GM04504 (cell line): Measurements from ENCODE around the gene CFAP92.

Experiments
- DNase-seq: peaks from one replicate; pipeline ENCODE4 v3.0.0-alpha.2; 2012; ENCODE audit warnings: low read depth

Gene CFAP92

DNA sequence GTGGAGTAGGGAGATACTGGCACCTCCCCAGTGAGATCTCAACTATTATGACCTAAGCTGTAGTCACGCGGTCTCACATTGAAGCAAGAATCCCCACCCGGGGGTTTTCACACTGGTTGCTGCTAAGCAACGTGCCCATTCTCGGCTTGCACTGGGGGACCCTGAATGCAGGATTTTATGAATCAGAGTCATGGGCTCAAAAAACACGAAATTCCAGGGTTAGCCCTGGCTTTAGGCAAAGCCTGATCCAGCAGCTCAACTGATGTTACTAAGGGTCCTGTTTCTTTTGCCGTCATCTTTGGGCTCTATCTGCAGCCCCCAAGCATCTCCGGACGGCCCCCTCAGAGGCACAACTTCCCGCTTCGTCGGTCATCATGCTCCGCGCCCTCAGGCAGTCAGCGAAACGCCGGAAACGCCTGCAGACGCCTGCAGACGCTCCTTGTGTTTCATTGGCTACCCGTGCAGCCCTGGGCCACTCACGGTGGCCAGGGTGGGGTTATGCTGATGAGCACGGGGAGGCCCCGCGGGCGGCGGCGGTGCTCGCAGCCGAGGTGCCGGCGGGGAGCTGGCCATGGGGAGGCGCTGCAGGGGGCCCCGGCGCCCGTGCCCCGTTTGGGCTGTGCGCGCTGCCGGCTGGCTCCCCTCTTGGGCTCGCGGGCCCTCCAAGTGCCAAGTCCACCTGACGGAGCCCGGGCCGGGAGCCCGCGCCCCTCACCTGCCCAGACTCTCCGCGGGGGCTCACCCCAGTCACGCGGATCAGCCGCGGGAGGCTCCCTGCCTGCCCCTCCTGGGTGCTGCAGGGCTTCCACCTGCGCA is 33.1 kb upstream of the CFAP92 start:
- peak; percentile 31 for DNase-seq

DNA sequence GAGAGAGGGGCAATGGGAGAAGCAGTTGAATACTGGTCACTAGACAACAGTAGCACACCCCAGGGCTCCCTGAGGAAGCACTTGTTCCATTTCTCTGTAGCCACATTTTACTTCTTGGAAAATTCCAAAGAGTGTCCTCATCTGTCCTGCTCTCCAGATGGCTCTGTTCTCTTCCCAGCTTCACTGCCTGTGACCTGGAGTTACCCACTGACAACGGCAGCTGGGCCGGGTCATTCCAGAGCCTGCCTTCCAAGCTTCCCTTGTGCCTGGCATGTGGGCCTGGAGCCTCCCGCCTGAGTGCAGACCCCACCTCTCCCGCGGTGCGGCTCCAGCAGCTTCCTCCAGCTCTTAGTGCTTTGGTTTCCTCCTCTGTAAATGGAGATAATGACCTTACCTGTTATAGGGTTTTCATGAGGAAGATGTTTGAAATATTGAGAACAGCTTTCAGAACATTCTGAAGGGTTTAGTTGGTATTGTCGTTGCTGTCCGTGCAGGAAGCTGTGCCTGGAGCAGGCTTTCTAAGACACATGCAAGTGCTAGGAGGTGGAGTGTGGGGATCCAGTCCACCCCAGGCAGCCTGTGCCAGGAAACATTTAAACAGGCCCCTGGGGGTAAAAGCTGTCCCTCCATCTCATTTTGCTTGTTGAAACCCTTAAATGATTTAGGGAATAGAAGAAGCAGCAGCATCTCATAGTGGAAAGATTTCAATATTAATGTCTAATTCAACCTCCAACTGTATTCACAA is 32.0 kb upstream of the CFAP92 start:
- DNase-seq, result no peak

DNA sequence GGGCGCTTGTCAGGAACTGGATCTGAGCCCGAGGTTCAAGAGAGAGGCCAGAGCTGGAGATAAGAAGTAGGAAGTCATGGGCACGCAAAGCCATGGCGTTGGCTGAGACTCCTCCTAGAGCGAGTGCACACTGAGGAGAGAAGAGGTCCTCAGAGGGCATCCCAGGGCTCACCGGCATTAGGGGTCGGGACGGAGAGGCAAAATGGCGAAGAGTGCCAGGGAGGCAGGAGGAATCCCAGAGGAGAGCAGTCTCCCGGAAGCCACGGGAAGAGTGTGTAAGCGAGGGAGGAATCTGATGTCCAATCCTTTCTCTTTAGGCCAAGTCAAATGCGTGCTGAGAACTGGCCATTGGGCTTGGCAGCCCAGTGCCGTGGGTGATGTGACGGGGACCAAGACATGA is 31.2 kb upstream of the CFAP92 start:
- no peak for DNase-seq

DNA sequence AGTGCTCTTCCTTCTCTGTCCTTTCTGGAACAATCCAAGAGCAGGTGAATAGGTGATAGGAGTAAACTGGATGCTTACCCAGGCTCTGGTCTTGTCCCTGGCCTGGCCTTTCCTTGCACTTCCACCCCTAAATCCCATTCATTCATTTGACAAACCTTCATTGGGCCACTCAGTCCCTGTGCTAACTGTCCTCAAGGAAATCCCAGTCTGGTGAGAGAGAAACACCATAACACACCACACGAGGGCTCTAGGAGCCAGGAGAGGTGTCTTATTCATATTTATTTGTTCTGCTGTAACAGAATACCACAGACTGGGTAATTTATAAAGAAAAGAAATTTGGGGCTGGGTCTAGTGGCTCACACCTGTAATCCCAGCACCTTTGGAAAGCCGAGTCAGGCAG is 30.0 kb upstream of the CFAP92 start:
- no peak for DNase-seq

DNA sequence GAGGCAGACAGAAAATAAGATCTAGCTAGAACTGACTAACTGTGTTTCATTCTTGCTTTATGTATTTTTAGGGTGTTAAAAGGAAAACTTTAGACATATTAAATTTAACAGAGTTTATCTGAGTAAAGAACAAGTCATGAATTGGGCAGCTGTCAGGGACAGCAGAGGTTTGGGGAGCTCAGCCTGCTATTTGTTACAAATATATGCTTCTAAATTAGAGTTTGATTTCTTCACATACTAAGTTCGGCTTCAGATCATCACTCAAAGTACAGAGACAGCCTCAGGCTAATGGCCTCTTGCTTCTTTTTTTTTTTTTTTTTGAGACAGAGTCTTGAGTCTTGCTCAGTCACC is 29.1 kb upstream of the CFAP92 start:
- no peak for DNase-seq

DNA sequence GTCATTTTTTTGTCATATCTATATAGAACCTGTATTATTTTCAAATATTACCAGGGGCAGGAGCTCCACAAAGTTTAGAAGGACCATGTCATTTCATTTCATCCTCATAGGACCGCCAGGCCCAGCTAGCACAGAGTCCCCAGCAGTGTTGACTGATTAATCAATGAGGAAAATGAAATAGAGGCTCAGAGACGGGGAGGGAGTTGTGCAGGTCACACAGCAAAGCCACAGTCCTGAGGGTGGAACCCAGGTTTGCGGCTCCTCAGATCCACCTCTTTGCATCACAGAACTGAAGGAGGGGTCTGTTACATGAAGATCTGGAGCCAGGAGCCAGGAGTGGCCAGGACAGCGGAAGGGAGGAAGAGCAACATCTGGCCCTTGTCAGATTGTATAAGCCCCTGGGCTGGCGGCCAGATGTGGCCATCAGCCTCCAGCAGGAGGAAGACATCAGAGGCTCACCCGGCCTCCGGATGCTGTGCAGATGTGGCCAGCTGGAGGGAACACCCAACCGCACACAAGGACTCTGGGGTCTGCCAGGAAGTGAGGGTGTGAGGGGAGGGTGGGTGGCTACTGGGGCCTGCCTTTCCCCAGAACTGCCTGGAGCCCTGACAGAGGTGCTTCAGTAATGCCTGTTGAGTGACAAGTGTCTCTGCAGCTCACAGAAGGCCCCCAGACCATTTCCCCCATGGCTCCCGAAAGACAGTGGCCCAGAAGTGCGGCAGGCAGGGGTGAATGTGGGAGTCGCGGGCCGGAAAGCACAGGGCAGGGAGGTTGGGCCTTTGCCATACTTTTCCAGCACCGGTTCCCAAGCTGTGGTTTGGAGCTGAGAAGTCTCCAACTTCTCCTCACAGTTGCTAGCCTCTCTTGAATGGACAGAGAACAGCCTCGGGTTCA is 28.5 kb upstream of the CFAP92 start:
- DNase-seq, result no peak

DNA sequence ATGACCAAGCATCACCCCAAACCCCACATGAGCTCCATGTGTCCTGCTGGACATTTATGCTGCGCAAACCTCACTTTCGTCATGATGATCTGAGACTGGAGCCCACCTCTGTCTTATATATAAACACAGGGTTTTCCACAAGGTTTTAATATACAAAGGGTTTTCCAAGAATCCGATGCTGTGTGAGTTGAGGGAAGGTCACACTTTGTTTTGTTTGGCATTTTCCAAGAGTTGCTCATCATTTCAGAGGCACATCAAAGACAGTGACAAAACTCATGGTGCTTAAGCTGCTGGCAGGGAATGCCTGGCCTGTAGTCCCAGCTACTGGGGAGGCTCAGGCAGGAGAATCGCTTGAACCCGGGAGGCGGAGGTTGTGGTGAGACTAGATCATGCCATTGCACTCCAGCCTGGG is 27.3 kb upstream of the CFAP92 start:
- no peak for DNase-seq

DNA sequence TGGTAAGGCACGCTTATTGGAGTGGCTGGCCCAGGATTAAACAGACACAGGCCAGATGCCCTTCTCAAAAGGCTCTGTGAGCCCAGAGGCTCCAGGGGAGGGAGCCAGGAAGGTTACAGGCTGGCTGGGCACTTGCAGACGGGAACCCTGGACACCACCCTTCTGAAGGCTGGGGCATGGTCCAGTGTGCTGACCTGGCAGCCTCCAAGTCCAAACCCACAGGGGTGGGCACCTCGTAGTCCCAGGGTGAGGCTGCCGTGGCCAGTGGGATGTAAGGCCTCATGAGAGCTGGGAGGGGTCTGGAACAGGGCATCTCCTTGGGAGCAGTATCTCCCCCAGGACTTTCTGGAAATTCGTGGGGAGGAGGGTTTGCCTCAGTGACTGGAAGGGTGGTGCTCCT is 26.8 kb upstream of the CFAP92 start:
- no peak for DNase-seq

DNA sequence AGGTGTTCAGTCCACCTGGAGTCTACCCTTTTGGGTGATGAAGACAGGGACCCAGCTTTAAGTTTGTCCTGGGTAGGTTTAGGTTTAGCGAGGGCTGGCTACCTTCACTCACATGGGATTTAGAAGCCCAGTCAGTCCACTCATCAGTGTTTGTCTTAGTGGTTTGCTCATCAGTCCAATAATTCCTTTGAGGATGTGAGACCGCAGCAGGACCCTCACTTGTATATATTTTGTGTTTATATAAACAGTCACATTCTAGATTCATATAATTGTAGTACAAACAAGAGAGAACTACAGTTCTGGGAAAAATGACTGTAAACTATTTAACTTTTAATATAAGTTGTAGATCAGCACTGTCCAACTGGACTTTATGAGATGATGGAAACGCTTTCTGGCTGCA is 25.4 kb upstream of the CFAP92 start:
- DNase-seq, result no peak

DNA sequence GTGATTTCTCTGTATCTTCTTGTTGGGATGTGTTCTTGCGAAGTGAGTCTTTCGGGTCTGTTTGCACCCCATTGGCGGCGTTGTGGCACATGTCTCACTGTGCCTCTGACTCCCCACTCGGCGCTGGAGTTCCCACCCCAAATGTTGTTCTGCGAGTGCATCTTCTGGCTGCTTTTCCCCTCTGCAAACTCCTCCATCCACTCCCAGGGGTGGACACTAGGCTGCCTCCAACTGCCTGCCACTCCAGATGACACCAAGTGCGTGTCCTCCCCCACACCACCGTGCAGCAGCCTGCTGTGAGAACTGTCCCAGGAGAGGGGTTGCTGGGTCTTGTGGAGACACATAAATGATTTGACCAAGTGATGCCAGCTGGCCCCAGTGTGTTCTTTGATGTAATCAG is 24.9 kb upstream of the CFAP92 start:
- DNase-seq, result no peak

DNA sequence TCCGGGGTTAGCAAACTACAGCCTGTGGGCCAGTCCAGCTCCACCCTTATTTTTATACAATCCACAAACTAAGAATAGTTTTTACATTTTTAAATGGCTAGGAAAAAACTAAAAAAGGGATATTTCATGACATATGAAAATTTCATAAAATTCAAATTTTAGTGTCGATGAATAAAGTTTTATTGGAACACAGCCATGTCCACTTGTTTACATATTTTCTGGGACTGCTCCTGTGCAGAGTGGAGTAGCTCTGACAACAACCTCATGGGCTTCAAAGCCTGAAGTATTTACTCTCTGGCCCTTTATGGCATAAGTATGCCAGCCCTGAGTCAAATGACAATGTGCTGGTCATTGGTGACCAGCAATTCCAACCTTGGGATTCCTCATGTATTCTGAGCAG is 24.4 kb upstream of the CFAP92 start:
- no peak for DNase-seq

DNA sequence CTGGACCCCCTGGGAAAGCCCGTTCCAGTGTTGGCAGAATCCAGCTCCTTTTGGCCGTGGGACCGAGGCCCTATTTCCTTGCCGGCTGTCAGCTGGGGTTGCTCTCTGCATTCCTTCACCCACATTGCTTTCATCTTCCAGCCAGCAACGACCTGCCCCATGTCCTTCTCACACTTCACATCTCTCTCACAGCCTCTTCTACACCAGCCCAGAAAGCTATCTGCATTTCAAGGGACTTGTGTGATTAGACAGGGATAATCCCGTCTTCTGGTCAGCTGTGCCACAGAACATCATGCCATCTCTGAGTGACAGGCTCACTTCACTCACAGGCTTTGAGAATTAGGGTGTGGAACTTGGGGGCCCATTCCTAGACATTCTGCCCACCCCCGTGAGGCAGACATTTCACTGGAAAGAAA is 23.6 kb upstream of the CFAP92 start:
- no peak for DNase-seq

DNA sequence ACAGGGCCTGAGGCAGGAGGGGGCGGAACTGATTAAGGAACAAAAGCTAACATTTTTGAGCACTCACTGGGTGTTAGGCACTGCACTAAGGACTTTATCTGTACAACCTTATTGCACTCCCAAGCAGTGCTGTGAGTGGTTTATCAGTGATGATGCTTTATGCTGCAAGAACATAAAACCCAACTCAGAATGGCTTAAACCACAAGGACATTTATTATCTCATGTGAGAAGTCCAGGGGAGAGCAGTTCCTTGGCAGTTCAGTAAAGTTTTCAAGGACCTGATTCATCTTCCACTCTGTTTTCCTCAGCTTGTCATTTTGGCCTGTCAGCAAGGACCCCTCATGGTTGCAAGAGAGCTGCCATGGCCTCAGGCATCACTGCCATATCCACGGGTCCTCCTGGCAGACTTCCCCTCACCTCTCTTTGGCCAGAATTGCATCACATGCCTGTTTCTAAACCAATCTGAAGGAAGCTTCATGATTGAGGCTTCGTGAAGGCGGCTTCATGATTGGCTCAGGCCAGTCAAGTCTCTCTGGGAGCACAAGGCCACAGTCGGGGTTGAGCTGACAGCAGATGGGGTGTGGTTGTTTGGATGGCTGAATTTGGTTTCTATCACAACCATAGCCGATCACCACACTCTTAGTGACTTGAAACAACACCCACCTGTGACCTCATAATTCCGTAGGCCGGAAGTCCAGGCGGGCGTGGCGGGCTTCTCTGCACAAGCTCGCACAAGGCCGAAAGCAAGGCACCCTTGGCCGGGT is 23.0 kb upstream of the CFAP92 start:
- DNase-seq, result no peak

DNA sequence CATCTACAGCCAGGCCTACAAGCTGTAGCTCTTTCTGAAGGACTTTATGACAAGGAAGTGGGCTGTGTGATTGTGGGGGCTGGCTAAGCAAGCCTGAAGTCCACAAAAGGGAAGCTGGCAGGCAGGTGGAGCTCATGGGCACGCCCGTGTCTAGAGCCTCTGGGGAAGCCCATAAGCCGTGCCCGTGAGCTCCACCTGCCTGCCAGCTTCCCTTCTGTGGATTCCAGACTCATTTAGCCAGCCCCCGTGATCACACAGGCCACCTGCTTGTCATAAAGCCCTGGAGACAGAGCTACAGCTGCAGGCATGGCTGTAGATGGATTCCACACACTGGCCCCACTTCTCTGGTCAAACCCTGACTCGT is 22.5 kb upstream of the CFAP92 start:
- no peak for DNase-seq

DNA sequence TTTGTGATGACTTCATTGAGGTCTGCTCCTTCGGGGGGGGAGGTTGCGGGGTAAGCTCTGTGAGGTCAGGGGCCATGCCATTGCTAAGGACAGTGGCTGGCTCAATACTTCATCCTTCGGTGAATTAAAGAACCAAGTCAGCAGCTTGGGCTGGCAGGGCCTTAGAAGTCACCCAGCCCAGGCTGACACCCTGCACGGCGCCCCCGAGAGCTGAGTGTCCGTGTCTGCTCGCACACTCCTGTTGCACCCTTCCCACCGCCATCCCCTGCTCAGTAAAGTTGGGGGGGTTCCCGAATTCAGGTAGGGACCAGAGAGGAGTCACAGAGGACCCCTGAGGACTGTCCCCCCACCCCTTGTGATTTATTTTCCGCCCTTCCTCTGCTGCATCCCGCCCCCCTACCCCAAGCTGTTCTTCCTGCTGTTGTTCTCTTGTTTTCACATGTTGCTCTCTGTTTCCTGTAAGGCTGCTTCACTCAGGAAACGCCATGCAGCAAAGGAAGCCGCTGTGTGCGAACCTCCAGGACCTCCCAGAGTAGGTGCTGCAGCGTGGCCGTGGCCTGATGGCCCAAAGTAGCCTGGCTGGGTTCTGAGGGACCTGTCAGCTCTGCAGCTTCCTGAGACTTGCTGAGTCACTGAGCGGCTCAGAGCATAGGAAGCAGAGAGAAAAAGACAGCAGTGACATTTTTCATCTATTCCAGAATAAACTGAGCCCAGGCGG is 21.7 kb upstream of the CFAP92 start:
- DNase-seq, result no peak

DNA sequence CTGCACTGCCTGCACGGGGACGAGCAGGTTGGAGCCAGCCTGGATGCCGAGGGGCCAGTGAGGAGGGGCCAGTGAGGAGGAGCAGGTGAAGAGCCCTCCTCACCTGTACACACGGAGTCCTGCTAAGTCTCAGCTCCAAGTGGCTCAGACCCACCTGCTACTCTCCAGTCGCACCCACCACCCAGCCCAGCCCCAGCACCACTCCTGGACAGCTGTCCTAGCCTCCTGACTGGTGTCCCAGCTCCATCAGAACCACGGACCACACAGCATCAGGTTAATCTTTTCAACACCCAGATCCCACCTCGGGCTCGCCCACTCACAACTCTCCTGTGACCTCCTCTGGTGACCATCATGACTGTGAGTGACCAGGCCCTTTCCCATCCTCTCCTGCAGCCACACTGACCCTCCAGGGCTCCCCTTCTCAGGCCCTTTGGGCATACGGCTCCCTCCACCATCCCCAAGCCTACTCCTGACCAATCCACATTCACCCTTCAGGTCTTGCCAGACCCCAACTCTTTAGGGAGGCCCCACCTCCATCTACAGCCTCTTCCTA is 21.0 kb upstream of the CFAP92 start:
- no peak for DNase-seq

DNA sequence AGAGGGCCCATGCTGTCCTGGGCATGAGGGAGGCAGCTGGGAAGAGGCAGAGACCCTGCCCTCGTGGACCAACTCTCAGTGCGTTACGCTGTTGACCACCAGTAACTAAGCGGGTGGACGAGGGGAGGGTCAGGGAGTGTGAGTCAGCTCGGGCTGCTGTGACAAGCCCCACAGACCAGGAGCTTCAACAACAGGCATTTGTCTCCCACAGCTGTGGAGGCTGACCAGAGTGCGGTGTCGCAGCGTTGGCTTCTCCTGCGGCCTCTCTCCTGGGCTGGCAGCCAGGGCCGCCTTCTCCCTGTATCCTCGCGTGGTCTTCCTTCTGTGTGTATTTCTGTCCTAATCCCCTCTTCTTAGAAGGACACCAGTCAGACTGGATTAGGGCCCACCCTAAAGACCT is 20.3 kb upstream of the CFAP92 start:
- no peak for DNase-seq

DNA sequence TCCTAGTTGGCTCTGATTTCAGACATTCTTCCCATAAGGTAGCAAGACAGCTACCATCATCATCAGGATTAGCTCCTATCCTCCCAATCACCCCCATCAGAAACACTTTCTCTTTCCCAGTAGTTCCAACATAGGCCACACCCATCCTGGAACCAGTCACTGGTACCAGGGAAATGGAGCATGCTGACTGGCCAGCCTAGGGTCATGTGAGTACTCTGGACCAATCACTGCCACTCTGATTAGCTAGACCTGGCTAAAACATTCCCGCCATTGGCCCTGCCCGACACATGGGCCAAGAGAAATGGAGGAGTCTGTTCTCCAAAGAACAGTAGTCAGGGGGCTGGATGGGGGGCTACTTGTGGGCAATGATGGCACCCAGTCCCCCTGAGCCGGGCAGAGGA is 19.6 kb upstream of the CFAP92 start:
- no peak for DNase-seq

DNA sequence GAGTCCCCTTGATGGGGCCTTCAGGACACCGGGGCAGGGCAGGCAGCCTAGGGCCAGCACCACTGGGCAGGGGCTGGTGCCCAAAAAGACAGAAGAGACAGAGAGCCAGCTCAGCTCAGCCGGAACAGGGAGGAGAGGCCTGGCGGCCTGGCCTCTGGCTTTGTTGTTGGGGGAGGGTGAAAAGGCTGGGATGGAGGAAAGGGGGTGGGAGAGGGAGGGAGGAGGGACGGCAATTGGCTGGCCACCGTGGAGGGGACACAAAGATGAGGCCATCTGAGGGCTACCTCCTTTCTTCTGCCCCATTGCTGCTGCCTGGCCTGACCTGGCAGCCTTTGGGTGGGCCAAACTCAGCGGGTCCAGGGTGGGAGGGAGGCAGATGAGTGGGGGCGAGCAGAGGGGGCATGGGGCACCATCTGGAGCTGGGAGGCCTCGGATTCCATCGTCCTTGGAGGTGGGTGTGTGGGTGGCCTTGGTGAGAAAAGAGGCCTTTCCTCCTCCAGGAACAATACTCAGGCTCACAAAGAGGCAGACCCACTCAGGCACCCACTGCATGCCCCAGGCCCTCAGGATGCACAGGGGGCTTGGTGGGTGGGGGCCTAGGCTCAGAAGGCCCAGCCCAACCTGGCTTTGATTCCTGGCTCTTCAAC is 16.6 kb upstream of the CFAP92 start:
- DNase-seq, result no peak

DNA sequence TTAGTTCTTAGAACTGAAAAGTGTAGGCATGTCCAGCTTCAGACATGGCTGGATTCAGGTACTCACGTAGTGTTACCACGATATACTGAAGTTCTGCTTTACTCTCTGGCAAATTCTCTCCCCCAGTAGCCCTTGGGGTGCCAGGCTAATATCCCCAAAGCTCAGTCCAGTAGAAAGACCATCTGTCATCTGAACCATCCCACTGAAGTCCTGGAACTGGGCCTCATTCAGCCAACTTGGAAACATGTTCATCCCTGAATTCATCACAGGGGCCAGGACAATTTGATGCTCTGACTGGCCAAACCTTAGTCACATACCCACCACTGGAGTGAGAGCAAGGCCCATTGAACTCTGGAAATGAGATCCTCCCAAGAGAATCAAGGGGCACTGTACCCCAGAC is 15.4 kb upstream of the CFAP92 start:
- no peak for DNase-seq

DNA sequence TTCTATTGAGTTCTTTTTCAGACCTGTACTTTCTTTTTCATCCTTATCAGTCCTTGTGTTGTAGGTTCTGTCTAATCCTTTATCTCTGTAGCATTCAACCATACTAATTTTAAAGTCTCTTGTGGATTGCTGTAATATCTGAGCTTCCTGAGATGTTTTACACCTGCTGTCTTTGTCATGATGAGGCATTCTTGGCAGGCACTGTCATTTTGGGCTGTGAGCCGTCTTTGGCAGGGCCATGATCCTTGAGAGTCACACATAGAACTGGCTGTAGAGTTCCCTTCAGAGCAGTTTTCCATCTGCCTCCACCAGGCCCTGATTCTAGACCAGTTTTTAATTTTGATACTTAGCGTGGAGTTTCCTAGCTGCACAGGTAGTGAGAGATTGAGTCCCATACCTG is 13.9 kb upstream of the CFAP92 start:
- DNase-seq, result no peak
